AG08396 (cell line): ENCODE results near the gene IL5RA.

Experiments used
- DNase-seq: peaks from one replicate; pipeline ENCODE4 v3.0.0; 2012; ENCODE audit warnings: low spot score, mixed read lengths

The IL5RA gene

DNA sequence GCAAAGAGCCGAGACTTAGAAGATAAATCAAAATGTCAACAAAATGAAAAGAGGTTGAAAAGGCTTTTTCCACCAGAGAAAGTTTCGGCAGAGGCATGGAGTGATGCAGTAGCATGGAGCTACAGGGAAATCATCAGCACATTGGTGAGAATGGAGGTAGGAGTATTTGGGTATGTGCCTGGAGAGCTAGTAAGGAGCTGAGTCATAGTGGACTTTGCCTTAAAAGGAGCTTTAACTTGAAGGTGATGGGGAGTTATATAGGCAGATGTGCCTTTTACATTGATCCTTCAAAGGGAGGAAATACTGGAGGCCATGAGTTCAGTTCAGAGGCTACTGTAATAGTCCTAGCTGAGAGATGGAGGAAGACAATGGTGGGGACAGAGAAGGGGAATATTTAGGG is 44.3 kb downstream of the IL5RA start:
- no peak for DNase-seq

DNA sequence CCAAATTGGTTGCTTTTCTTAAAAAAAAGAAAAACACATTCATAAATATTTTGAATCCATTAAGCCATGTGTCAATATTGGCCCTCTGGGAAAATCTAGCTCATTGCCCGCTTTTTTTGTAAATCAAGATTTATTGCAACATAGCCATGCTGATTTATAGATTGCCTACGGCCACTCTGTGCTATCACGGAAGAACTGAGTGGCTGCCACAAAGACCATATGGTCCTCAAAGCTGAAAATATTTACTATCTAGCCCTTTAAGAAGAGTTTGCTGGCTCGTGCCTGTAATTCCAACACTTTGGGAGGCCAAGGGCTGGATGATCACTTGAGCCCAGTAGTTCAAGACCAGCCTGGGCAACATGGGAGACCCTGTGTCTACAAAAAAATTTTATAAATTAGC is 45.9 kb downstream of the IL5RA start:
- no peak for DNase-seq

DNA sequence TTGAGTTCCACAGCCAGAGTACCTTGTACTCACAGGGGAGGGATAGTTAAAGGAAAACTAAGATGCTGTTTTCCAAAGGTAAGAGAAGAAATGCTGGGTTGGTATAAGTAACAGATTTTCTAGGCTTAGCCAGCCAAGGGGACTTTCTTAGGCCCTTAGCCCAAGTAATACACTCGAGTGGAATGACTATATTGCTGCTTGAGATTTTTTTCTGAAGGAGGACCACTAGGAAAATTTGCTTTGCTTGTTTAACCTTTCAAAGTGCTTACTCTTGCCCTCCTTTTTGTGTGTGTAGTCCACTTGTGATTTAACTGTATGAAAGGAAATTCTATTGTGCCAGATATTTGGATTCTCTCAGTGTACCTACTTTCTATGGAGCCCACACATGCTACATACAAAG is 50.5 kb downstream of the IL5RA start:
- no peak for DNase-seq

- DNase-seq, result no peak
Observed at GRCh38 chr3:3053974-3054373, 56.2 kb downstream of the IL5RA start.

GRCh38 chr3:3038201-3038991 is 71.8 kb downstream of the IL5RA start:
- no peak for DNase-seq

DNA sequence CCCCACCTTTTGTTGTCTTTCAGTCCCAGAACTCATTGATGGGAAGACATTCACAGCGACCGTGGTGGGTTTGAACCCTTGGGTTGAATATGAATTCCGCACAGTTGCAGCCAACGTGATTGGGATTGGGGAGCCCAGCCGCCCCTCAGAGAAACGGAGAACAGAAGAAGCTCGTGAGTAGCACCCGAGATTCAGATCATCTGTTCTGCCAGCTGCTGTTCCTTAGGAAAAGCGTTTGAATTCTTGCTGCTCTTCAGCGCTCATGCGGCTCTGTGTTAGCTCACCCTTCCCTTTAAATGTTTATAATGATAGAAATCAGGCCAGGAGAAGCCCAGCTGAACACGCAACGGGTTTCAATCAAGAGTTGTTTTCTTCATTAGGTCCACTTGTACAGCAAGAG is 73.0 kb downstream of the IL5RA start:
- no peak for DNase-seq

GRCh38 chr3:3031326-3031725 is 78.8 kb downstream of the IL5RA start:
- peak; percentile 59 for DNase-seq

DNA sequence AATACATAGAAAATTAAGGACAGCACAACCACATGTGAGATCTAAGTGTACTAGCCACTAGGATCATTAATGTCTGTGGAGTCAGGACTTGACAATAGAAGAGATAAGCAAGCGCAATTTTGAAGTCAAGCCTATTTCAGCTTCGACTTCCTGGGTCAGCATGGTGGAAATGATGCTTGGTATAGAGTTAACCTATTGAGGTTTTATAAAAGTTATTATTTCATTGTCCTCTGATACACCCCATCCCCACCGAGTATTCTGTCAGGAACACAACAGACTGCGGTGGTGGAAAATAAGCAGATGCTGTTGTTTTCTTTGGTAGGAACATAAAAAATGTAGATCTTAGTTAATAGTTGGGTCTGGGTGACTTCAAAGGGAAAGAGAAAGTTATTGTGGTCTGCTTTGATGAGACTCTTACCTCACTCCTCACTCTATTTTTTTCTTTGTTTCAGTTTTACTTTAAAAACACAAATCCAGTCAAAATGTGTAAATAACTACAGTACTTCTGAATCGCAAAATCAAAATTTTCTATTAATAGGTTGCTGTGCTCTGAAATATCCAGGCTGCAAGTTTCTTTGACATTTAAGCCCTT is 82.1 kb downstream of the IL5RA start:
- DNase-seq, result no peak

GRCh38 chr3:3023111-3023745 is 86.9 kb downstream of the IL5RA start:
- DNase-seq, result no peak

DNA sequence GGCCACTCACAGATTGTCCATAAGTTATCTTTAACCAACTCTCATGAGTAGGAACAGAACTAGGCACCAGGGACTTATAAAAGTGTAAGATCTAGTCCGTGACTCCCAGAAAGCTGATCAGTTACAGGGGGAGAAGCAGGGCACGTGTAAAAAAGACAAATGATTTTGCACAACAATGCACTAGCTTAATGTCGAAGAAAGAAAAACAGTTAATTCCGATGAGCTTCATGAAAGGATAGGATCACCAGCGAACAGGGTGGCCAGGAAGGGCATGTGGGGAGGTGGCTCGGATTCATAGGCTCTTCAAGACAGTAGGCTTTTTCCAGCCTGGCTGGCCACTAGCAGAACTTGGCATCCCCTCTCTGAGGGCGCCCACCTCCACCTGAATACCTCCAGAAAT is 90.0 kb downstream of the IL5RA start:
- DNase-seq, result no peak
